CD14-positive monocyte (primary cell): Measurements from ENCODE around the gene NOTCH3. TPM values are rescaled to one million over a fixed set of nuclear protein-coding genes. Genes with fewer than 3 reads are reported as not detected.

Experiments used
- DNase-seq, 3 donors: peaks; one replicate each; pipeline ENCODE4 v3.0.0-alpha.2; 2011 to 2022
- H2AFZ ChIP-seq: 2 replicates; pipeline ENCODE4 v1.6.0; 2012; ENCODE audit warnings: mild to moderate bottlenecking, low read depth, low read length, inconsistent platforms; ENCODE audit not compliant: insufficient read depth, poor library complexity, severe bottlenecking
- H3K27ac ChIP-seq, 2 donors: 1 replicate in 1 of 2; 2 replicates in 1 of 2; pipeline ENCODE4 v1.5.1; 2012 to 2013; ENCODE audit warnings: low read length in 2 of 2, control low read depth in 1 of 2, inconsistent platforms in 1 of 2, low read depth in 1 of 2, mild to moderate bottlenecking in 1 of 2
- H3K27me3 ChIP-seq, 2 donors: one replicate each; pipeline versions ENCODE4 v1.6.0 to v1.6.1; 2011 to 2013; ENCODE audit warnings: low read length in 2 of 2; ENCODE audit not compliant: control insufficient read depth in 2 of 2, insufficient read depth in 2 of 2
- H3K36me3 ChIP-seq, 2 donors: replicated peaks in 1 of 2; 1 replicate in 1 of 2; 2 replicates in 1 of 2; pipeline versions ENCODE4 v1.5.1 to v1.6.1; 2012 to 2013; ENCODE audit warnings: low read length in 2 of 2, control low read depth in 1 of 2, inconsistent platforms in 1 of 2, mild to moderate bottlenecking in 1 of 2; ENCODE audit not compliant: insufficient read depth in 2 of 2, control insufficient read depth in 1 of 2
- H3K4me1 ChIP-seq, 2 donors: 1 replicate in 1 of 2; 2 replicates in 1 of 2; pipeline versions ENCODE4 v1.5.1 to v1.6.1; 2012 to 2013; ENCODE audit warnings: low read length in 2 of 2, control low read depth in 1 of 2, inconsistent platforms in 1 of 2, mild to moderate bottlenecking in 1 of 2, moderate library complexity in 1 of 2; ENCODE audit not compliant: insufficient read depth in 2 of 2, control insufficient read depth in 1 of 2
- H3K4me2 ChIP-seq: replicated peaks from 2 replicates; pipeline ENCODE3; 2012; ENCODE audit warnings: low read length, moderate library complexity, mild to moderate bottlenecking; ENCODE audit not compliant: poor library complexity, severe bottlenecking; ENCODE audit errors: extremely low read depth
- H3K4me3 ChIP-seq, 3 experiments: fragments of 200-600 bp in 1 of 3; sonication (generic) in 1 of 3; replicated peaks in 1 of 3; 1 replicate in 2 of 3; 2 replicates in 1 of 3; pipeline ENCODE4 v1.5.1; 2011 to 2013; ENCODE audit warnings: low read length in 3 of 3, mild to moderate bottlenecking in 3 of 3, control low read depth in 2 of 3, low read depth in 2 of 3, inconsistent platforms in 1 of 3, moderate library complexity in 1 of 3
- H3K79me2 ChIP-seq: 2 replicates; pipeline ENCODE4 v1.6.0; 2012; ENCODE audit warnings: mild to moderate bottlenecking, control low read depth, inconsistent platforms, low read length, moderate library complexity; ENCODE audit not compliant: insufficient read depth
- H3K9ac ChIP-seq: 2 replicates; pipeline ENCODE4 v1.6.0; 2017; ENCODE audit warnings: low read length, mild to moderate bottlenecking; ENCODE audit not compliant: insufficient read depth, poor library complexity, severe bottlenecking
- H3K9me3 ChIP-seq, 2 donors: replicated peaks in 1 of 2; 1 replicate in 1 of 2; 2 replicates in 1 of 2; pipeline versions ENCODE4 v1.5.1 to v1.6.1; 2012 to 2013; ENCODE audit warnings: low read length in 2 of 2, control low read depth in 1 of 2; ENCODE audit not compliant: control insufficient read depth in 1 of 2, insufficient read depth in 1 of 2
- H4K20me1 ChIP-seq: 2 replicates; pipeline ENCODE4 v1.6.0; 2012; ENCODE audit warnings: mild to moderate bottlenecking, low read length, control low read depth, moderate library complexity; ENCODE audit not compliant: insufficient read depth
- H3K27ac Mint-ChIP-seq, 7 donors: one replicate each; pipeline ENCODE4 v1.8.0; 2020; ENCODE audit warnings: mild to moderate bottlenecking in 7 of 7, mixed read lengths in 7 of 7, moderate library complexity in 6 of 7, inconsistent platforms in 2 of 7
- H3K27me3 Mint-ChIP-seq, 3 donors: one replicate each; pipeline ENCODE4 v1.8.0; 2021 to 2022; ENCODE audit warnings: low read depth in 3 of 3, mild to moderate bottlenecking in 3 of 3, mixed read lengths in 3 of 3, moderate library complexity in 3 of 3, inconsistent platforms in 1 of 3
- H3K36me3 Mint-ChIP-seq, 2 donors: one replicate each; pipeline ENCODE4 v1.8.0; 2020; ENCODE audit warnings: mixed read lengths in 2 of 2, inconsistent platforms in 1 of 2, mild to moderate bottlenecking in 1 of 2
- H3K4me1 Mint-ChIP-seq: one replicate; pipeline ENCODE4 v1.8.0; 2020; ENCODE audit warnings: mild to moderate bottlenecking, mixed read lengths
- H3K4me3 Mint-ChIP-seq, 2 donors: one replicate each; pipeline ENCODE4 v1.8.0; 2020; ENCODE audit warnings: mild to moderate bottlenecking in 2 of 2, mixed read lengths in 2 of 2, moderate library complexity in 1 of 2
- H3K9me3 Mint-ChIP-seq, 7 donors: one replicate each; pipeline ENCODE4 v1.8.0; 2020 to 2022; ENCODE audit warnings: mixed read lengths in 7 of 7, mild to moderate bottlenecking in 6 of 7, moderate library complexity in 6 of 7, inconsistent platforms in 2 of 7
- WGBS: methylation state at CpG from one replicate; pipeline ENCODE4 v1.1.5; 2013; ENCODE audit warnings: missing lambda C conversion rate; ENCODE audit not compliant: insufficient coverage; 5-methylcytosine and 5-hydroxymethylcytosine counted together
- intact Hi-C, 2 donors: fragments of 100-400 bp; cut with micrococcal nuclease; formaldehyde crosslinking; loops; one replicate each; pipeline versions ENCODE4 v1.15.0 to v1.15.1; 2023
- polyA plus RNA-seq, 3 donors: library from polyadenylated mRNA; depleted of rRNA in 1 of 3; unstranded in 2 of 3; stranded (reverse) in 1 of 3; fragments of 300-500 nt in 2 of 3; fragments of >200 nt in 1 of 3; fragmentation: Illumina TruSeq in 2 of 3; gene quantifications; 1 replicate in 2 of 3; 2 replicates in 1 of 3; pipeline ENCODE4 v1.2.3, GENCODE V29; 2012 to 2021
- TF ChIP-seq, protein P1 (sequence below): fragments of 200-600 bp; IDR thresholded peaks from one replicate; pipeline ENCODE4 v1.8.0; 2022; ENCODE audit warnings: antibody characterized with exemption, mild to moderate bottlenecking

Gene NOTCH3
- polyA plus RNA-seq, 3 donors: 0.05 to 0.51 TPM; not detected in 1

DNA sequence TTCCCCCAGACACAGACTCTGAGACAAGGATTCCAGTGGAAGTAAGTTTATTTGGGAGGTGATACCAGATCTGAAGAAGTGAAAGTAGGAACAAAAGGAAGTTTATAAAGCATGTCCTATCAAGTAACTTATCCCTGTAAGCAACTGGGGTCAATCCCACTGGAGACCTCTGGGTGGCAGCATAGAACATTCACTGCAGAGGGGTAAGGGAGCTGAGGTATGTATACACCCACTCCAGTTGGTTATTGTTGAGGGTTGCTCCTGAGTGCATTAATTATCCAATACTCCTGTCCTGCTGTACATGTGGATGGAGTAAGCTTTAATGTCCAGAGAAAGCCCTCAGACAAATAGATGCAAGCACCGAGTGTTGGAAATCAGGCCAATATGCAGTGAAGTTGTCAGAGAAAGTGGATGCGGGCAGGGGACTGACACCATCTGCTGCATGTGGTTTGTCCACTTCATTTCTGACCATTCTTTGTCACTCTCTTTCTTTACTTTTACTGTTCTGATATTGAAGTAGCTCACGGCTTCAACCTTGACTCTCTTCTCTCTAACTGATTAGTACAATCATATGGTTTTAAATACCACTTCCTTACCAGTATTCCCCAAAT lies 46.7 kb downstream of the NOTCH3 start:
- no peaks in the 10 kb centered on the region for H3K36me3 ChIP-seq
- no peak overlapping the region for H2AFZ ChIP-seq
- peak; percentile 18 to 52 (median 43) for DNase-seq
- no peaks in the 10 kb centered on the region for H3K79me2 ChIP-seq
- no peaks in the 10 kb centered on the region for H3K36me3 Mint-ChIP-seq
- H3K4me3 ChIP-seq: no peak overlapping the region
- H3K4me2 ChIP-seq: no peak overlapping the region
- H3K9me3 Mint-ChIP-seq: peaks cover 4 to 22% (median 11%) of the 10 kb centered on the region in 7 donors
- H3K27me3 ChIP-seq: no peaks in the 10 kb centered on the region
- peaks cover 18% of the 10 kb centered on the region for H3K4me1 Mint-ChIP-seq
- TF ChIP-seq, protein P1, sequence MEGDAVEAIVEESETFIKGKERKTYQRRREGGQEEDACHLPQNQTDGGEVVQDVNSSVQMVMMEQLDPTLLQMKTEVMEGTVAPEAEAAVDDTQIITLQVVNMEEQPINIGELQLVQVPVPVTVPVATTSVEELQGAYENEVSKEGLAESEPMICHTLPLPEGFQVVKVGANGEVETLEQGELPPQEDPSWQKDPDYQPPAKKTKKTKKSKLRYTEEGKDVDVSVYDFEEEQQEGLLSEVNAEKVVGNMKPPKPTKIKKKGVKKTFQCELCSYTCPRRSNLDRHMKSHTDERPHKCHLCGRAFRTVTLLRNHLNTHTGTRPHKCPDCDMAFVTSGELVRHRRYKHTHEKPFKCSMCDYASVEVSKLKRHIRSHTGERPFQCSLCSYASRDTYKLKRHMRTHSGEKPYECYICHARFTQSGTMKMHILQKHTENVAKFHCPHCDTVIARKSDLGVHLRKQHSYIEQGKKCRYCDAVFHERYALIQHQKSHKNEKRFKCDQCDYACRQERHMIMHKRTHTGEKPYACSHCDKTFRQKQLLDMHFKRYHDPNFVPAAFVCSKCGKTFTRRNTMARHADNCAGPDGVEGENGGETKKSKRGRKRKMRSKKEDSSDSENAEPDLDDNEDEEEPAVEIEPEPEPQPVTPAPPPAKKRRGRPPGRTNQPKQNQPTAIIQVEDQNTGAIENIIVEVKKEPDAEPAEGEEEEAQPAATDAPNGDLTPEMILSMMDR: peak; percentile 78
- H3K4me1 ChIP-seq: peaks cover 13 to 15% of the 10 kb centered on the region in 2 donors
- no peak overlapping the region for H3K27ac ChIP-seq
- peaks cover 3 to 4% of the 10 kb centered on the region in 2 donors for H3K9me3 ChIP-seq
- no peak overlapping the region for H3K4me3 Mint-ChIP-seq
- H3K27ac Mint-ChIP-seq: no peak overlapping the region
- H4K20me1 ChIP-seq: no peaks in the 10 kb centered on the region
- peaks cover 4 to 9% (median 5%) of the 10 kb centered on the region in 3 donors for H3K27me3 Mint-ChIP-seq
- 100% methylated on average over 1 of the region's 3 CpGs for WGBS
- no peak overlapping the region for H3K9ac ChIP-seq
- intact Hi-C loops: no loop called here

GRCh38 chr19:15149737-15150136 lies 51.1 kb downstream of the NOTCH3 start:
- Histone ChIP-seq H4K20me1 (no peaks in the 10 kb centered on the region), H2AFZ (no peak overlapping the region)
- H3K9me3 Mint-ChIP-seq: peaks cover 0 to 8% (median 3%) of the 10 kb centered on the region in 7 donors

More at GRCh38 chr19:15149737-15150136, 51.1 kb downstream of the NOTCH3 start:
- no CpG with 5 or more reads among the region's 5 CpGs for WGBS
- H3K4me1 ChIP-seq: peaks cover 13 to 15% of the 10 kb centered on the region in 2 donors
- H3K9me3 ChIP-seq: peaks cover 0 to 4% of the 10 kb centered on the region in 2 donors
- no peaks in the 10 kb centered on the region for H3K79me2 ChIP-seq
- H3K36me3 ChIP-seq: no peaks in the 10 kb centered on the region
- no peak overlapping the region for H3K27ac ChIP-seq
- no peak overlapping the region for H3K9ac ChIP-seq
- no peaks in the 10 kb centered on the region for H3K27me3 ChIP-seq
- H3K4me2 ChIP-seq: no peak overlapping the region
- intact Hi-C loops: no loop called here
- Mint-ChIP-seq H3K27me3 (peaks cover 4 to 10% (median 9%) of the 10 kb centered on the region in 3 donors), H3K4me3 (peak overlapping the region in 1 of 2 donors; percentile 57), H3K27ac (peak overlapping the region in 3 of 7 donors; percentile 7 to 77 (median 10)), H3K36me3 (no peaks in the 10 kb centered on the region), H3K4me1 (peaks cover 19% of the 10 kb centered on the region)
- DNase-seq: peak; percentile 20 to 56 (median 30)
- TF ChIP-seq, protein P1: no peak
- H3K4me3 ChIP-seq: no peak overlapping the region
